ENCODE measurements around the gene SLC1A2.

SLC1A2 gene

GRCh38 chr11:35214792-35215193 is 204.6 kb downstream of the SLC1A2 start:
- FAIRE-seq: no peak

GRCh38 chr11:35214226-35214770 is 205.1 kb downstream of the SLC1A2 start:
- FAIRE-seq: no peak

GRCh38 chr11:35211952-35212351 is 207.4 kb downstream of the SLC1A2 start:
- FAIRE-seq: no peak

GRCh38 chr11:35210876-35211546 is 208.3 kb downstream of the SLC1A2 start:
- no peak for FAIRE-seq

GRCh38 chr11:35208795-35209194 is 210.6 kb downstream of the SLC1A2 start:
- FAIRE-seq: no peak

- no peak for FAIRE-seq
These were observed 211.6 kb downstream of the SLC1A2 start for GRCh38 chr11:35207471-35208403.

- no peak for FAIRE-seq
These were observed 212.7 kb downstream of the SLC1A2 start for GRCh38 chr11:35206616-35207015.

GRCh38 chr11:35204614-35205013 is 214.7 kb downstream of the SLC1A2 start:
- FAIRE-seq: no peak
